Body of pancreas (tissue), 4 donors: ENCODE measurements around the gene PPP2R2B.

Experiments
- CTCF ChIP-seq, 7 experiments: fragments of 450-650 bp in 4 of 7; fragments of 200-600 bp in 3 of 7; sonication (generic) in 3 of 7; IDR thresholded peaks; one replicate each; pipeline ENCODE4 v1.5.1; 2016 to 2019; ENCODE audit warnings: antibody characterized with exemption in 7 of 7
- POLR2A ChIP-seq, 3 donors: fragments of 450-650 bp; IDR thresholded peaks; one replicate each; pipeline ENCODE4 v1.6.1; 2016; ENCODE audit warnings: antibody characterized with exemption in 3 of 3, mild to moderate bottlenecking in 2 of 3

GRCh38 chr5:146582051-146582596, 296.4 kb downstream of the PPP2R2B start:
- TF ChIP-seq CTCF (IDR thresholded peaks at IDR 0.05) (no peak), POLR2A (IDR thresholded peaks at IDR 0.05) (no peak)
